ENCODE results near the gene CYP4A22.
"Not testable (repeated sequence)": the region's sequence is repeated elsewhere in the genome, so short reads cannot be mapped to it uniquely, and the experiment has no call there.

The CYP4A22 gene, protein sequence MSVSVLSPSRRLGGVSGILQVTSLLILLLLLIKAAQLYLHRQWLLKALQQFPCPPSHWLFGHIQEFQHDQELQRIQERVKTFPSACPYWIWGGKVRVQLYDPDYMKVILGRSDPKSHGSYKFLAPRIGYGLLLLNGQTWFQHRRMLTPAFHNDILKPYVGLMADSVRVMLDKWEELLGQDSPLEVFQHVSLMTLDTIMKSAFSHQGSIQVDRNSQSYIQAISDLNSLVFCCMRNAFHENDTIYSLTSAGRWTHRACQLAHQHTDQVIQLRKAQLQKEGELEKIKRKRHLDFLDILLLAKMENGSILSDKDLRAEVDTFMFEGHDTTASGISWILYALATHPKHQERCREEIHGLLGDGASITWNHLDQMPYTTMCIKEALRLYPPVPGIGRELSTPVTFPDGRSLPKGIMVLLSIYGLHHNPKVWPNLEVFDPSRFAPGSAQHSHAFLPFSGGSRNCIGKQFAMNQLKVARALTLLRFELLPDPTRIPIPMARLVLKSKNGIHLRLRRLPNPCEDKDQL

DNA sequence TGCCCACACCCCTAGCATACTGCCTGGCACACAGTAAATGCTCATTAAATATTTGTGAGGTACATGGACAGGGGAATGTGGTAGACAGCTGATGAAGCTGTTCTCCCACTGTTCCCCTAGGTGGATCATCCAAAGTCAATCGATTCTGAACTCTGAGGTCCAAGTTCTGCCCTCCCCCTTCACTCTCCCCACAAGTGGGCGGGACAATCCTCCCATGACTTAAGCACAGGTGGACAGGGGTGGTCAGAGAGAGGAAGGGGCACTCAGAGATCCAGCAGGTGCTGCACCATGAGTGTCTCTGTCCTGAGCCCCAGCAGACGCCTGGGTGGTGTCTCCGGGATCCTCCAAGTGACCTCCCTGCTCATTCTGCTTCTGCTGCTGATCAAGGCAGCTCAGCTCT is at the start of gene CYP4A22:
TSS of gene CYP4A22 (plus strand) at position 244 of the 400 bp plus-strand sequence. CDS start at position 289, 45 bp downstream.
- DNase-seq (ENCODE audit: low spot score): no peak

DNA sequence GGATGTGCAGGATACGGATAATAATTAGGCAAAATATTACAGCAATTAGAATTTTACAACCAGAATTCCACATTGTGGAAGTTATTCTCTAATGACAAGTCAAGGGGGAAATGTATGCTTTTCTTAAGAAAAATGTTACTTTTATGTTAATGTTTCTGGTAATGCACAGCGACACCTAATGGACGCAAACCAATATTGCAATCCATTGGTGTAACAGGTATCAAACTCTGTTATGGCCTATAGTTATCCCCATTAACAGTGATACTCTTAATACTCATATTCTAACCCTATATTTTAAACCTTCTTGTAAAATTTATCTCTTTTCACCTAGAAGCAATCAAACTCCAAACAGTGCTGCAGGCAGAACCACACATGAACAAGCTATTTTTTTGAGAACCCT is 47.9 kb upstream of the CYP4A22 start:
- DNase-seq (ENCODE audit: low spot score): not testable (repeated sequence)

DNA sequence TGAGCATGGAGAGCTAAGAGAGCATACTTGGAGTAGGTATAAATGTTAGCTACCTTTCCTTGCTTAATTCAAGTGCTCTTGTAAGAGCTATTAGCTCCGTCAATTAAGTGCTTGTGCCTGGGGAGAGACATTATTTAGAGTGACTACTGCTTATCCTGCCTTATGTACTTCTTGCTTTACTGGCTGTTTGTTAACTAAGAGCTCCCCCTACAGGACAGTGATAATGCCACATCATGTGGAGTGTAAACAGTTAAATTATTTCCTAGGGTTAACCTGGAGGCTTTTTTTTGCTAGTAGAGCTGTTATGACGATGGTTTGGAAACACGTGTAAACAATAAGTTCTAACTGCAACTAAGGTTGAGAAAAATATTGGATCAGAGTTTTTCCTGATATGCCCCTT is 45.8 kb upstream of the CYP4A22 start:
- DNase-seq (ENCODE audit: low spot score): not testable (repeated sequence)

DNA sequence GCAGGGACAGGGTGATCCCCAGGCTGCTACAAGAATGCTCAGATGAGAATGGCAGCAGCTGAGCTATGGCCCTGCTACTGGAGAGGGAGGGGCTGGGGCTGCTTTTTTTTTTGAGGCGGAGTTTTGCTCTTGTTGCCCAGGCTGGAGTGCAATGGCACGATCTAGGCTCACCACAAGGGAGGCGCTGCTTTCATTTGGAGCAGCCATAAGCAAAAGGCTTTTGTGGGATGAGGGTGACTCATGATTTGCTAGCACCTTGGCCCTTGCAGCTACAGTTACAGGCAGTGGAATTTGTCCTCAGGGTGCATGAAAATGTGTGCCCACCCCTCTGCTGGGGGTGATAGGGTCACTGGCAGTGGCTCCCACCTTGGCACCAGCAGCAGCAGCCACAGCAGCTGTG is 32.4 kb upstream of the CYP4A22 start:
- DNase-seq (ENCODE audit: low spot score): no peak

DNA sequence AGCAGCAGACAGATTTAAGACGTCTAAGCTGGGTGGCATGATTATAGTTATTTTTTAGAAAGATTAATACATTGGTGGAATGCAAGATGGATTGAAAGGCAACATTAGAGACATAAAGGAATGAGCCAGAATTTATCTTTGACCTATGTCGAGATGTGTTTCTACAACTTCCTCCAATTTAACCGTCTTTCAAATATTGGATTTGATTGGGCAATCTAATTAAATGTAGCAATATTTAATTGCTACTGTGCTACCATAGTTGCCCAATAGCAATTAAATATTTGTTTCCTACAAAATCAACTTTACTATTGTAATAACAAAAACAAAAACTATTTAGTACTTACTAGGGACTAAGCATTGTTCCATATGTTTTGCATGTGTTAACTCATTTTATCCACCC is 30.4 kb upstream of the CYP4A22 start:
- no peak for DNase-seq (ENCODE audit: low spot score)

DNA sequence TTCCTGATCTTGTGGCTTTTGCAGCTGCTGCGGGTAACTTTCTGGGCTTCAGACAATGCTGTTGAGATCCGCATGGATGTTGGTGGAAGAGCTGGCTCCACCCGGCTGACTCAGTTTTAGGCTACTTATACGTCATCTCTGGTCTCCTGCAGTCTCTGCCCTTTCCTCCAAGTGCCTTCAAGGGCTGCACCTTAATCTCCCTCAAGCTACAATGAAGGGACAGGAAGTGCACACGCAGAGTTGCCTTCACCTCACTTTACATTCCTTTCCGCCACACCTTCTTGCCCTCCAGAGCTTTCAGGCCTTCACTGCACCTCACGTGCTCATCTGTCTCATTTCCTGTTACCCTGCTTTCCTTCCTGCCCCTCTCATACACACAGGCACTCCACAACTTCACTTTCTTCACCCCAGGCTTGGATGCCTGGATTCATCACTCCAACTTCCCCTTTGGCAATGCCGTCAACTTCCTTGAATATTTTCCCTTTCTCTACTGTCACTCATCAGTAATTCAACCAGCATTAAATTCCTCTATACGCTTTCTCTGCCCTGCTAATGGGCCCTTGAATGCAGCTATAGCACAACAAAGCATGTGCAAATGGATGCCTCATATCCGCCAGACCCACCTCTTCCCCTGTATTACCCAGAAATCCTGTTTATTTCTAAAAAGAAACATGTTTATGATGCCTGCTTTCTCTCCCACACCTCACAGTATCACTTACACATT is 29.2 kb upstream of the CYP4A22 start:
- DNase-seq (ENCODE audit: low spot score): peak; percentile 21

DNA sequence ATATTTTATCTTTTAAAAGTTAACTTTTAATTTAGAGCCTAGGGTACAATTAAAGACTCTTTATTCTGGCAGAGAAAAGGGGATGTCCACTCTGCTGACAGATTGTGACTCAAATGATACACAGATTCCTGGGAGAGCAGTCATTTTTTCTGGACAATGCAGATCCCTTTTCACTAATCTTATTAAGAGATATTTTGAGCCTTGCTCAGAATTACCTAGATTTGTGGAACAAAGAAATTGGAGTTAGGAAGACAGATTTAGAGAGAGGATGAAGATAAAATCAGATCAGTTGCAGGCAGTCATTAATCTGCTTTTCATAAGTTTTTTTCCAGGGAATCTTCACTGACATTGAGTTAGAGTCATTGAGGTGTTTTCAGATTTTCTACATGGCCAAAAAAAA is 27.8 kb upstream of the CYP4A22 start:
- not testable (repeated sequence) for DNase-seq (ENCODE audit: low spot score)

DNA sequence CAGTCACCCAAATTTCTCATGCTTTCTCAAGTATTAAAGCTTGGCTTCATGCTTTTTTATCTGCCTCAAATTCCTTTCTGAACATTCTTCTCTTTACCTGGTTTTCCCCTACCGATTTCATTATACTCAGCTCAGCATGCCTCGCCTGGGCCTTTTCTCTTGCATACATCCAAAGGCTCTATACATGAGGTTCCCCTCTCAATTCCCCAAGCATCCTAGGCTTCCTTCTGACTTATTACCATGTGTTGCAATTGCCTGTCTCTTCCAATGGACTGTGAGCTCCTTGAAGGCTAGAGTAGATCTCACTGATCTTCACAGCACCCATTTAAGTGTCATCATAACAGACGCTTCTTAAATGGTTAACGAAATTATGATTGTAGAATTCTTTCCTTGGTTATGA is 24.1 kb upstream of the CYP4A22 start:
- DNase-seq (ENCODE audit: low spot score): no peak

DNA sequence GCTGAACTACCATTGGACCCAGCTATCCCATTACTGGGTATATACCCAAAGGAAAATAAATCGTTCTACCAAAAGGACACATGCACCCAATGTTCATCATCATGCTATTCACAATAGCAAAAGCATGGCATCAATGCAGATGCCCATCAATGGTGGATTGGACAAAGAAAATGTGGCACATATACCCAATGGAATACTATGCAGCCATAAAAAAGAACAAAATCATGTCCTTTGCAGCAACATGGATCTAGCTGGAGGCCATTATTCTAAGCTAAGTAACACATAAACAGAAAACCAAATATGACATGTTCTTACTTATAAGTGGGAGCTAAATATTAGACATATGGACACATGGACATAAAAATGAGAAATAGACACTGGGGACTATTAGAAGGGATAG is 16.2 kb upstream of the CYP4A22 start:
- not testable (repeated sequence) for DNase-seq (ENCODE audit: low spot score)

DNA sequence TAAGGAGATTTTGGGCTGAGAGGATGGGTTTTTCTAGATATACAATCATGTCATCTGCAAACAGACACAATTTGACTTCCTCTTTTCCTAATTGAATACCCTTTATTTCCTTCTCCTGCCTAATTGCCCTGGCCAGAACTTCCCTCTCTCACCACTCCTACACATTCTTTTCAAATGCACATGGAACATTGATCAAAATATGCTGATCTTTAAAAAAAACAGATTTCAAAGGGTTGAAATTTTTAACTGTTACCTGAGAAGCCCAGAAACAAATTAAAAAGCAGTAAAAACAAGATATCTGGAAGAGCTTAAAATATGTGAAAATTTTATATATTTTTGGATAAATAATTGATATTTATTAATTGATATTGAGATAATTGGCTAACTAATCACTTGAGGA is 12.4 kb upstream of the CYP4A22 start:
- not testable (repeated sequence) for DNase-seq (ENCODE audit: low spot score)

DNA sequence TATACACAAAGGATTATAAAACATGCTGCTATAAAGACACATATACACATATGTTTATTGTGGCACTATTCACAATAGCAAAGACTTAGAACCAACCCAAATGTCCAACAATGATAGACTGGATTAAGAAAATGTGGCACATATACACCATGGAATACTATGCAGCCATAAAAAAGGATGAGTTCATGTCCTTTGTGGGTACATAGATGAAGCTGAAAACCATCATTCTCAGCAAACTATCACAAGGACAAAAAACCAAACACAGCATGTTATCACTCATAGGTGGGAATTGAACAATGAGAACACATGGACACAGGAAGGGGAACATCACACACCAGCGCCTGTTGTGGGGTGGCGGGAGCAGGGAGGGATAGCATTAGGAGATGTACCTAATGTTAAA is 10.2 kb upstream of the CYP4A22 start:
- DNase-seq (ENCODE audit: low spot score): not testable (repeated sequence)

DNA sequence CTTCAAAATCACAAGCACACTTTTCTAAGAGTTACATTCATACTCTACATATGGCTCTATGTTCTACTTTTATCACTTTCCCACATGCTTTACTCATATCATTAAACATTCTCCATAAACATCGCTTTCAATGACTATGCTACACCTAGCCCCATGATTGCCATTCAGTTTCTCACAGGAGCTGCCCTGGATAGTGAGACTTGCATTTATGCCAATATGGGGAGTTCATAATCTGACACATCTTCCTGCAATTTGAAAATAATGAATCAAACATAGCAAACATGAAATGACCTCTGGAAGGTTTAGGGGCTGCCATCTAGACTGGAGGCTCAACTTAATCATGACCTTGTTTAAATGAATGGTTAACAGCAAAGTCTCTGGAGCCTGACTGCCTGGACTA is 9.0 kb upstream of the CYP4A22 start:
- DNase-seq (ENCODE audit: low spot score): no peak

DNA sequence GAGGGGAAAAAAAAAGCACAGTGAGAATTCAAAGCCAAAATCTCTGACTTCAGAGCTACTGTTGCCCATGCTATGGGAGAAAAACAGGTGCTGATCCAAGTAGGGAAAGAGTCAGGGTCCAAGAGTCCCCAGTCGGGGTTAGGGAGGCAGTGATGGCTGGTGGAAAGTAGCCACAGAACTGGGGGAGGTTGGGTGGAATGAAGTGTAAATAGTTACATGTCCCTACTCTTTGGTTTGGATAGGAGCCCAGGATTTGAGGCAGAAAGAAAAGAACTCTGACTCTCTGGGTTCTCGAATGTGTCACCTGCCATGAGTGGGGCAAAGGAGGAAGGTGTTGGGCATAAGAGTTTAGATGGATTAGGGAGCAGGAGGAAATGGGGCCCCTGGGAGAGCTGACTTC is 8.4 kb upstream of the CYP4A22 start:
- not testable (repeated sequence) for DNase-seq (ENCODE audit: low spot score)

DNA sequence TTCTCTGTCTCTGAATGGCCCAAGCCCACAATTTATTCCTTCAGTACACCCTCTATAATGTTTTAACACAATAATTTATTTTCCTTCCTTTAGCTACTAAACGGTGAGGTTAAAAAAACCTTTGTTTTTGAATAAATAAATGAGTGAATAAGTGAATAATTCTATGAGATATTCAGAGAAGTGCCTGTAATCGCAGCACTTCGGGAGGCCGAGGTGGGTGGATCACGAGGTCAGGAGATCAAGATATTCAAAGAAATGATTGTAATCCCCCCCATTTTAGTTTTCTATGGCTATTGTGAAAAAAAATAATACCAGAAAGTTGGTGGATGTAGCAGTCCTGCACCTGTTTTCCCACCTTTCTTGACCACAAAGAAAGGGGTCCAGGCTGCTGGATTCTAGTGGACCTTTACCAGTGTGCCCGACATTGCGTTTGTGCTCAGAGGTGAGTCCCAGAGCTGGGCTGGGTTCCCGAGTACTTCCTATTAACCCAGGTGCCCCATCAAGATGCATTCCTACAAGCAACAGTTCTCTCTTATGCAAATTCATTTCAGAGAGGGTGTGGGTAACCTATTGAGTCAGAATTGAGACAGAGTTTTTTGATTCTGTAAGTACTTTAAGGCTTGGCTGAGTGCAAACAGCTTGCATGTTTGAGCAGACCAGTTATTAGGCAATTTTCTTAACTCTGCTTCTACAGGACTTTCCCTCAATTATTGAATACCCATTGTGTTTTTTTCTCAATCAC is 7.6 kb upstream of the CYP4A22 start:
- DNase-seq (ENCODE audit: low spot score): not testable (repeated sequence)

DNA sequence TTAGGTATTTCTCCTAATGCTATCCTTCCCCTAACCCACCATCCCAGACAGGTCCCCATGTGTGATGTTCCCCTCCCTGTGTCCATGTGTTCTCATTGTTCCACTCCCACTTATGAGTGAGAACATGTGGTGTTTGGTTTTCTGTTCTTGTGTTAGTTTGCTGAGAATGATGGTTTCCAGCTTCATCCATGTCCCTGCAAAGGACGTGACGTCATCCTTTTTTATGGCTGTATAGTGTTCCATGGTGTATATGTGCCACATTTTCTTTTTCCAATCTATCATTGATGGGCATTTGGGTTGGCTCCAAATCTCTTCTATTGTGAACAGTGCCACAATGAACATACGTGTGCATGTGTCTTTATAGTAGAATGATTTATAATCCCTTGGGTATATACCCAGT is 4.6 kb upstream of the CYP4A22 start:
- DNase-seq (ENCODE audit: low spot score): not testable (repeated sequence)

DNA sequence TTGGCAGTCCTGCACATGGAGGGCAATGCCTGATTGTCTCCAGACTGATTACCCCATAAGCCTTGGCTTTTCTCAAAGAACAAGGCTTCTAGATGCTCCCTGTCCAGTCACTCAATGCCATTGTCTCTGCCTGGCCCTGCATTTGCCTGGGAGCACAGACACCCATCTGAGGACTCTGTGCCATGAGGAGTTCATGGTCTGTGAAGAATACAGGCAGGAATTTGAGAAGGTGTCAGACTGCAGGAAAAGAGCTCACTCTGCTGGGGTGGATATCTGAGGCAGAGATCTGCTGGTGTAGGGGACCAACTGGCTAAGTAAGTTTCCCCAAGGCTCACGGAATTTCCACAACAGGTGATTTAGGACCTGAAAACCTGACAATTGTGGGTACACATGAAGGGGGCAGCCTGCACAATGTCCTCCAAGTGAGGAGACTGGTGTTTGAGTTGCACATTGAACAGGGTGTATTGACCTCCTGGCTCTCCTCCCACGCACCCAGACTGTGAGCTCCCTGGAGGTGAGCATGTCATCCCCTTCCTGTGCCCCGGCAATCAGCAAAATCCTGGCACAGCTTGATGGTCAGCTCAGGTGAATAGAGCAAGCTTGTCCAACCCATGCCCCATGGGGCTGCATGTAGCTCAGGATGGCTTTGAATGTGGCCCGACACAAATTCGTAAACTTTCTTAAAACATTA is 829 bp downstream of the CYP4A22 start:
- DNase-seq (ENCODE audit: low spot score): no peak

DNA sequence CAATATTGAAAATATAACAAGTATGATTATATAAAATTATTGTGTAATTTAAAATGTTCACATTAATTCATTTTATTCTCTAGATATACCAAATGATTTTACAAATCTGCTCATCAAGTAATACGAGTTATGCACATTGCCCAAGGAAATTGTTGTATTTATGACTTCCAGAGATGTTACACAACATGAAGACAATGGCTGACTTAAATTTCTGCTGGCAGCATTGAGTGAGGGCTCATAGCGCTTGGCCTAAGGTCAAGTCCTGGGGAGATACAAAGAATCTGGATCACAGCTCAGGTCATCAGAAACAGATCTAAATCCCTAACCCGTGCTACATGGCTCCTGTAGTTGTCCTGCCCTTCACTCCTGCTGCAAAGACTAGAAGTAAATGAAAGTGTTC is 3.1 kb downstream of the CYP4A22 start:
- not testable (repeated sequence) for DNase-seq (ENCODE audit: low spot score)

DNA sequence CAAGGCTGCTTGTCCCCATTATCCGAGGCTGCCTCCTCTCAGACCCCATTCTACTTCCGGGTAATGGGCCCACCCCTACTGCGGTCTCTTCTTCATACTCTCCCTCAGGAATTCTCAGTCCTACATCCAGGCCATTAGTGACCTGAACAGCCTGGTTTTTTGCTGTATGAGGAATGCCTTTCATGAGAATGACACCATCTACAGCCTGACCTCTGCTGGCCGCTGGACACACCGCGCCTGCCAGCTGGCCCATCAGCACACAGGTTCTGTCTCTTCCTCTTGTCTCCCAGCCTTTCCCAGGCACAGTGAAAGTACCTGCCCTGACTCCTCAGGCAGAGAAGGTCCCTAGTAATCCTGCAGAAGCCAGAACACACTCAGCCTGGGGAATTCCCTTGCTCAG is 6.4 kb downstream of the CYP4A22 start:
- not testable (repeated sequence) for DNase-seq (ENCODE audit: low spot score)

DNA sequence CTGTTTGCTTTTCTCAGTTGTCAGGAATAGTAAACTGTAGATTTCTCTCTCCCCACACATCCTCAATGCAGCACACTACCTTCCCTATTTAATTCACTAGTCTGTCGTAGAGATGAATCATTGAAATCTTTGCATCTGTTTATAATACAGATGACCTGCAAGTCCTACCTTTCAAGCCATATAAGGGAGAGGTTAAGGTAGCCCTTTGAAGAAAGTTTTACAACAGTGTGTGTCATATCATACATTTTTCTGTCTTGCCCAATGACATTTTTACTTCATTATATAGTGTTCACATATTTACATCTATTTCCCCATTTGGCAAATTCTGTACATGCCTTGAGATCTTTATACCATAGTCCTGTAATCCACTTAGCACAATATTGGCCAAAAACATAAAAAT is 9.3 kb downstream of the CYP4A22 start:
- DNase-seq (ENCODE audit: low spot score): not testable (repeated sequence)

DNA sequence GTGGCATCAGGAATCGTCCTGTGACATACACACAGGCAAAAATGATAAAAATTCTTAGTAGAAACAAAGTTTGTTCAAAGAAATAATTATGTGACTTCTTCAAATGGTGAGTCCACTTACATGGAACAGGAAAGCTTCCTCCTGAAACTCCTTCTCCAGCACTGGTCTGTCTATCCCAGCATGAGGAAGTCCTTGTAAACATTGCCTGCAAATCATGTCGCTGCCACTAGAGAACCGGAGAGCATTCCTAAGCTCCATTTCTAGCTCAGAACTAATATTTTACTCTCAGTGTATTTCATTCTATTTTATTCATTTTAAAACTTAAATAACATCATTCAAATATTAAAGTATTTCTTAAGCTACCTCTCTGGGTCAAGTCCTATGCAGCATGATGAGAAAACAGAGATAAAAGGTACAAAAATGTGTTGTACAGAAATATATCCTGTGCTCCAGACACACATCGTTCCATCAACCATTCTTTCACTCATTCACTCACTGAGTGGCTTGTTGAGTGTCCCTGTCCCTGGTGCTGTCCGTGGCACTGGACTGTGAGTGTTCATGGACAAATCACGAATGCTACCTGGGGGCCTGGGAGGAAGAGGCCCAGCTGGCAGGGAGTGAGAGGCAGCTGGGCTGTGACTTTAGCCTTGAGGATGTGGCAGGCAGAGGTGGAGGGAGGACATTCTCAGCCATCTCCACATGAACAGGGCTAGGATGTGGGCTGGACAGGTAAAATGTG is 10.0 kb downstream of the CYP4A22 start:
- DNase-seq (ENCODE audit: low spot score): no peak

DNA sequence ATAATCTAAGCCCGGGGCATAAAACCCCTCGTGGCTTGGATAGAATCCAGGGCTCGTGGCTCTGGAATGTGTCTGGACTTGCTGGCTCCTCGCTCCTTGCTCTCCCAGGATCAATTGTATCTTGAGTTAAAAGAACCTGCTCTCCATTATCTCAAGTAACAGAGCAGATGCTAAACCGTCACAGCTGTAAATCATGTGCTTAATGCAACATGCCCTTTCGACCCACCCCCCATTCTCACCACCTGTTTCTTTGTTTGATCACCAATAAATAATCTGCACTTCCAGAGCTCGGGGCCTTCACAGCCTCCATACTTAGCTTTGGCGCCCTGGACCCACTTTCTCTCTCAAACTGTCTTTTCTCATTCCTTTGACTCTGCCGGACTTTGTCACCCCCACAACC is 11.9 kb downstream of the CYP4A22 start:
- not testable (repeated sequence) for DNase-seq (ENCODE audit: low spot score)
